HG02678 (cell line): ENCODE data around the gene LHFPL2.
"Not testable (repeated sequence)": the region's sequence is repeated elsewhere in the genome, so short reads cannot be mapped to it uniquely, and the experiment has no call there.

ENCODE experiments used
- ATAC-seq: cut with Tn5 transposase; IDR thresholded peaks from one replicate; pipeline ENCODE4 v1.9.1; 2021; ENCODE audit warnings: mild to moderate bottlenecking, moderate library complexity; ENCODE audit not compliant: unreplicated experiment

LHFPL2 gene

DNA sequence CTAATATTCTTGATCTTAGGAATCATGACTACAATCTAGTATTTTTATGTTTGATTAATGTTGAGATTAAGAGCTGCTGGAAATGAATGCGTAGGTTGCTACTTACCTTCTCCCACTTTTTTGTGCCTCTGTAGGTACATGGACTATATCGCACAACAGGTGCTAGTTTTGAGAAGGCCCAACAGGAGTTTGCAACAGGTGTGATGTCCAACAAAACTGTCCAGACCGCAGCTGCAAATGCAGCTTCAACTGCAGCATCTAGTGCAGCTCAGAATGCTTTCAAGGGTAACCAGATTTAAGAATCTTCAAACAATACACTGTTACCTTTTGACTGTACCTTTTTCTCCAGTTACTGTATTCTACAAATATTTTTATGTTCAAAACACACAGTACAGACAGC lies 173.2 kb downstream of the LHFPL2 start:
- ATAC-seq, result no peak

DNA sequence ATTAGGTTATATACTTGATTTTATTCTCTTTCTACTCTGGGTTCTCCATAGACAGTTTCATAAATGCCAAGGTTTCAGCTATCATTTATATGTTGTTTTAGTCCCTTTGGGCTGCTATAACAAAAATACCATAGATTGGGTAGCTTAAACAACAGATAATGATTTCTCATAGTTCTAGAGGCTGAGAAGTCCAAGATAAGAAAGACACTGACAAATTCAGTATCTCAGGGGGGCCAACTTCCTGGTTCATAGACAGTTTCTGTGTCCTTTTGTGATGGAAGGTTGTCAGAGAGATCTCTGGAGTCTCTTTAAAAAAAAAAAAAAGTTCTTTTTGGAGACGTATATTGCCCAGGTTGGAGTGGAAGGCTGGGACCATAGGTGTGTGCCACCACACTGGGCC lies 174.8 kb downstream of the LHFPL2 start:
- no peak for ATAC-seq

DNA sequence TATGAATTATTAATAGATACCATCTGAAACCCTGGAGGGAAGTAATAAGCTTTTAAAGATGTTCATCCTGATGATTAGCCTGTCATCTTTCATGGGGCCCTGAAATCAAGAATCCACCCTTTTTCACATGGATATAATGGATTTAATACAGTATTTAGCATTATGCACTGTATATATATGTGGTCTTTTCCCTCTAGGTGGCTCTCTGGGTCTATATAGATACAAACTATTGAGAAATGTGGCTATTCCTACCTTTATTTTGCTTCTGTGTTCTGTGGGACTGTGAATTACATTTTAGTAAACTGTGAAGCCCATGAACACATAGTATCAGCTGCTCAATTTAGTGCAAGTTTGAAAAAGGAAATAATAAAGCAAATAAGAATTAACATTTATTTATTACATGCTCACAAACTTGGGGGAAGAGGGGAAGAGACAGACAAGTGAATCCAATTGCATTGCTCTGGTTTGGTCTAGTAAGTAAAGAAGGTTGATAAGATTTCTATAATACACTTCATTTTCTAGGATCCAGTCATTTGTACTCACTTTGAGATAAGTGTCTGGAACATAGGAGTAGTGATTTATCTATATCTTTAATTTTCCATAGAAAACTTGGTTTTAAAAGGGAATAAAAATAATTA lies 176.0 kb downstream of the LHFPL2 start:
- no peak for ATAC-seq

DNA sequence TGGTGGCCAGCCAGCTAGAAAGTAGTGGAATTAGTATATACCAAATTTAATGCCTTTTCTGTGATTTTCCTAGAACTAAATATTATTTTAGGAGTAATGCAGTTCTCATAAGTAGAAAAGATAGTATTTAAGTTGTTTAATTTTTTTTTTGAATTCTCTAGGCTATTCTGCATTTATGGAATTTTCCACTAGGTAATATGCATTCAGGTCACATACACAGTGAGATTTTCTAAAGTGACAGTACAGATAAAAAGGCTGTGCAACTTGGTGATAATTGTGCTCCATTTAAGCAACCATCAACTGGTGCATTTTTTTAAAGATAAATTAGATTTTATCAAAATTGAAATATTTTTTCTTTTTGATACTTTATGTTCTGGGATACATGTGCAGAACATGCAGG lies 176.7 kb downstream of the LHFPL2 start:
- no peak for ATAC-seq

DNA sequence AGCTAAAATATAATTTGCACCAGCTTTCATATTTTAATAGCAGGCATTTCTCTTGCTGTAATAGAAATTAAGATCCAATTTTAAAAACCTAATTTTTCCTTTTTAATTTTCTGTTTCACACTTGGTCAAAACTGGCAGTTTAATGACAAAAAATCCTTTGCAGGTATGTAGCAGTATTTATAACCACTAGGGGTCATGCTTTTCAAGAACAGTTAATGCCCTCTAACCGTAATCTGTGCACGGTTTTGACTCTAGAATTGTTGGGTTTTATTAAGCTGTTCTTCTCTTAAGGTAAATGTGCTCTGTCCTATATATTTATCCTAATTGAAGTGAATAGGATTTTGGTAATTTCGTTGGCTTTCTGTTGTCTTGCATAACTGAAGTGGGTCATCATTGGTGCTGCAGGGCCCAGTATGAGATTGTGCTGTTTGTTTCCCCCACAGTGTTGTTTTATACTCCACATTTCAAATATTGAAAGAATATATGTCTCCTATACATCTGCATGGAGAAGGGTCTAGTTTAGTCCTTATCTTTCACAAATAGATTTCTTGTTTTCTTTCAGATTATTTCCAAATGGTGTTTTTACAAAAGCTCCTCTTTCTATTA lies 180.7 kb downstream of the LHFPL2 start:
- ATAC-seq, result no peak

DNA sequence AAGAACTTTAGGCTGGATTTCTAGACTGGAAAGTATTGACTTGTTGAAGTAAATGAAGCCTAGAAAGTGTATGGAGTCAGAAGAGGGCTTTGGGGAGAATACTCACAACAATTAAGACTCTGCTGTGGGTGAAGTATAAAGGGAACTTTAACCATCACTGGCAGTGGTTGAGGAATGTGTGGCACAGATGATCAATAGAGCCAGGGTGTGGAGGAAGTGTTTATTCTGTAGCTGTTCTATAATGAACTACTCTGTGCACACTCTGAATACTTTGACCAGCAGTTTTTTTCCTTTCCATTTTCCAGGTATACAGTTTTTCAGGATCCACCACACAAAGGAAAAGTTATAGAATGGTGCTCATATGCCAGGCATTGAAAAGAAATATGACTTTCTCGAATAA lies 181.4 kb downstream of the LHFPL2 start:
- no peak for ATAC-seq

DNA sequence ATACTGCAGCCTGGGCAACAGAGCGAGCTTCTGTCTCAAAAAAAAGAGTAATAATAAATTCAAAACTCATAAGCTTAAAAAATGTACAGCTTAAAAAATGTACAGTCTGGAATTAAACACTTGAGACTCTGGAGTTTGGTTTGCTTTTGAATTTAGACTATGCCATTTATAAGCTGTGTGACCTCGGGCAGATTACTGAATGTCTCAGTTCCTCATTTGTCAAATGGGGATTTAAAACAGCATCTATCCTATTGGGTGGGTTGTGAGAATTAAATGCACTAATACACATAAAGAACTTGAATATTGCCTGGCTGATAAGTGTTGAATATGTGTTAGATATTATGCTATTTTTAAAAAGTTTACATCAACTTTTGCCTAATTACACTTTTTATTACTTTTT lies 189.7 kb downstream of the LHFPL2 start:
- ATAC-seq, result no peak

DNA sequence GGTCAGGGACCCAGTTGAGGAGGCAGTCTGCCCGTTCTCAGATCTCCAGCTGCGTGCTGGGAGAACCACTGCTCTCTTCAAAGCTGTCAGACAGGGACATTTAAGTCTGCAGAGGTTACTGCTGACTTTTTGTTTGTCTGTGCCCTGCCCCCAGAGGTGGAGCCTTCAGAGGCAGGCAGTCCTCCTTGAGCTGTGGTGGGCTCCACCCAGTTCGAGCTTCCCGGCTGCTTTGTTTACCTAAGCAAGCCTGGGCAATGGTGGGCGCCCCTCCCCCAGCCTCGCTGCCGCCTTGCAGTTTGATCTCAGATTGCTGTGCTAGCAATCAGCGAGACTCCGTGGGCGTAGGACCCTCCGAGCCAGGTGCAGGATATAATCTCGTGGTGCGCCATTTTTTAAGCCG lies 191.1 kb downstream of the LHFPL2 start:
- not testable (repeated sequence) for ATAC-seq

DNA sequence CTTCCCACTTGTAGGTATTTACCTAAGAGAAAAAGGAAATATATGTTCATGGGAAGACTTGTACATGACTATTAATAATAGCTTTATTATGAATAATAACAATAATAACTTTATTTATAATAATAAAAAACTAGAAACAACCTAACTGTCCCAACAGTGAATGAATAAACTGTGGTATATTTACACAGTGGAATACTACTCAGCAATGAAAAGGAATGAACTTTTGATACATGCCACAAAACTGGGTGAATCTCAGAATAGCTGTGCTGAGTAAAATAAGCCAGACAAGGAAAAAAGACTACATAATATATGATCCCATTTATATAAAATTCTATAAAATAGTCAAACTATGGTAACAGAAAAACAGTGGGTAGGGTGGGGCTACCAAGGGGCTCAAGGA lies 199.5 kb downstream of the LHFPL2 start:
- no peak for ATAC-seq

DNA sequence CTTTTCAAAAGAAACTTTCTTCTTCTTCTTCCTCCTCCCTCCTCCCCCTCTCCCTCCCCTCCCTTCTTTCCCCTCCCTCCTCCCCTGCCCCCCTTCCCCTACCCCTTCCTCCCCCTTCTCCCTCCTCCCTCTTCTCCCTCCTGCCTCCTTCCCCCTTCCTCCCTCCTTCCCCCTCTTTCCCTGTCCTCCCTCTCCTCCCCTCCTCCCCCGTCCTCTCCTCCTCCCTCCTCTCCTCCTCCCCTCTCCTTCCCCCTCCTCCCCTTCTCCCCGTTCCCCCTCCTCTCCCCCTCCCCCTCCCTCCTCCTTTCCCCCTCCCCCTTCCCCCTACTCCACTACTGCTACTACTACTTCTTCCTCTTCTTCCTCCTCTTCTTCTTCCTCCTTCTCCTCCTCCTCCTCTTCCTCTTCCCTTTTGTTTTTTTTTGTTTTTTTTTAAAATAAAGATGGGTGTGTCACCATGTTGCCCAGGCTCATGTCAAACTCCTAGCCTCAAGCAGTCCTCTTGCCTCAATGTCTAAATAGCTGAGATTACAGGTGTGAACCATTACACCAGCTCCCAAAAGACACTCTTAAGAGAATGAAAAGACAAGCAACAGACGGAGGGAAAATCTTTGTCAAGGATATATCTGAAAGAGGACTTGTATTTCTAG lies 200.7 kb downstream of the LHFPL2 start:
- no peak for ATAC-seq
